HFFc6 (cell line): ENCODE data around the gene TSPAN32. TPM values are rescaled to one million over a fixed set of nuclear protein-coding genes. Genes with fewer than 3 reads are reported as not detected.

Experiments
- DNase-seq: peaks from one replicate; pipeline ENCODE4 v3.0.0-alpha.2; 2018
- H3K27ac Mint-ChIP-seq: 2 replicates; pipeline ENCODE4 v1.8.0; 2020; ENCODE audit warnings: mild to moderate bottlenecking, mixed read lengths
- H3K27me3 Mint-ChIP-seq: 2 replicates; pipeline ENCODE4 v1.8.0; 2021; ENCODE audit warnings: mild to moderate bottlenecking, moderate library complexity, mixed read lengths; ENCODE audit not compliant: insufficient read depth
- H3K36me3 Mint-ChIP-seq: 2 replicates; pipeline ENCODE4 v1.8.0; 2021; ENCODE audit warnings: low read depth, mixed read lengths
- H3K4me1 Mint-ChIP-seq: 2 replicates; pipeline ENCODE4 v1.8.0; 2020; ENCODE audit warnings: low read depth, mixed read lengths
- H3K4me3 Mint-ChIP-seq: 2 replicates; pipeline ENCODE4 v1.8.0; 2020; ENCODE audit warnings: mild to moderate bottlenecking, moderate library complexity, mixed read lengths
- H3K9me3 Mint-ChIP-seq: 2 replicates; pipeline ENCODE4 v1.8.0; 2020; ENCODE audit warnings: mild to moderate bottlenecking, mixed read lengths
- CTCF ChIP-seq: fragments of 200-600 bp; sonication (generic); IDR thresholded peaks from 2 replicates; pipeline ENCODE4 v1.5.0; 2021; ENCODE audit warnings: antibody characterized with exemption, mild to moderate bottlenecking
- total RNA-seq, 6 experiments: library from RNA; stranded (reverse); fragmentation: NEBNext Ultra II Directional; extraction: Animal tissue kit (Norgen Biotek cat#: 25700); gene quantifications; 2 replicates in 1 of 6; 3 replicates in 5 of 6; pipeline ENCODE4 v1.2.3, GENCODE V29; 2021

Gene TSPAN32
- total RNA-seq, 6 experiments from 2014 or later: not detected

GRCh38 chr11:2262301-2263070 lies 39.3 kb upstream of the TSPAN32 start:
- Mint-ChIP-seq H3K27me3 (peaks cover 21% of the 10 kb centered on the region), H3K36me3 (no peaks in the 10 kb centered on the region), H3K9me3 (no peaks in the 10 kb centered on the region), H3K27ac (no peak overlapping the region), H3K4me3 (no peak overlapping the region), H3K4me1 (no peaks in the 10 kb centered on the region)
- no peak for TF ChIP-seq CTCF
- DNase-seq: no peak

GRCh38 chr11:2263071-2263565 lies 38.7 kb upstream of the TSPAN32 start:
- Mint-ChIP-seq H3K4me1 (no peaks in the 10 kb centered on the region), H3K4me3 (no peak overlapping the region), H3K27ac (no peak overlapping the region), H3K9me3 (no peaks in the 10 kb centered on the region), H3K27me3 (peaks cover 23% of the 10 kb centered on the region), H3K36me3 (no peaks in the 10 kb centered on the region)
- no peak for DNase-seq
- no peak for TF ChIP-seq CTCF

GRCh38 chr11:2263724-2264360 lies 38.0 kb upstream of the TSPAN32 start:
- peaks cover 24% of the 10 kb centered on the region for H3K27me3 Mint-ChIP-seq
- no peak overlapping the region for H3K4me3 Mint-ChIP-seq
- no peak for DNase-seq
- no peaks in the 10 kb centered on the region for H3K36me3 Mint-ChIP-seq
- H3K27ac Mint-ChIP-seq: no peak overlapping the region
- no peaks in the 10 kb centered on the region for H3K4me1 Mint-ChIP-seq
- H3K9me3 Mint-ChIP-seq: no peaks in the 10 kb centered on the region
- no peak for TF ChIP-seq CTCF

GRCh38 chr11:2264366-2265053 lies 37.3 kb upstream of the TSPAN32 start:
- H3K4me1 Mint-ChIP-seq: no peaks in the 10 kb centered on the region
- peaks cover 17% of the 10 kb centered on the region for H3K27me3 Mint-ChIP-seq
- H3K36me3 Mint-ChIP-seq: no peaks in the 10 kb centered on the region
- H3K4me3 Mint-ChIP-seq: no peak overlapping the region
- no peak for TF ChIP-seq CTCF
- no peak overlapping the region for H3K27ac Mint-ChIP-seq
- no peaks in the 10 kb centered on the region for H3K9me3 Mint-ChIP-seq
- no peak for DNase-seq

- Mint-ChIP-seq H3K4me3 (no peak overlapping the region), H3K36me3 (no peaks in the 10 kb centered on the region), H3K9me3 (no peaks in the 10 kb centered on the region), H3K27me3 (peaks cover 13% of the 10 kb centered on the region), H3K27ac (no peak overlapping the region), H3K4me1 (no peaks in the 10 kb centered on the region)
- no peak for DNase-seq
- TF ChIP-seq CTCF: no peak
These were observed 36.4 kb upstream of the TSPAN32 start for GRCh38 chr11:2265396-2265795.
